ENCODE measurements around the gene ITCH.

- no peak for TF ChIP-seq EZH2 (IDR thresholded peaks at IDR 0.05)
- TF ChIP-seq POLR2AphosphoS5 (IDR thresholded peaks at IDR 0.05; ENCODE audit: borderline replicate concordance, low read depth, low read length), result peak; percentile 97
These were observed at the start of gene ITCH for GRCh38 chr20:34363062-34363464.

All from SK-N-MC (cell line).